GM18511 (cell line): ENCODE data around the gene RPS8.
A peak's percentile ranks its signal among the peaks of the same experiment; 100 is the strongest.
"Not testable (repeated sequence)": the region's sequence is repeated elsewhere in the genome, so short reads cannot be mapped to it uniquely, and the experiment has no call there.

Experiments
- ATAC-seq: cut with Tn5 transposase; IDR thresholded peaks from one replicate; pipeline ENCODE4 v1.9.1; 2021; ENCODE audit warnings: mild to moderate bottlenecking, moderate library complexity; ENCODE audit not compliant: unreplicated experiment

Gene RPS8

DNA sequence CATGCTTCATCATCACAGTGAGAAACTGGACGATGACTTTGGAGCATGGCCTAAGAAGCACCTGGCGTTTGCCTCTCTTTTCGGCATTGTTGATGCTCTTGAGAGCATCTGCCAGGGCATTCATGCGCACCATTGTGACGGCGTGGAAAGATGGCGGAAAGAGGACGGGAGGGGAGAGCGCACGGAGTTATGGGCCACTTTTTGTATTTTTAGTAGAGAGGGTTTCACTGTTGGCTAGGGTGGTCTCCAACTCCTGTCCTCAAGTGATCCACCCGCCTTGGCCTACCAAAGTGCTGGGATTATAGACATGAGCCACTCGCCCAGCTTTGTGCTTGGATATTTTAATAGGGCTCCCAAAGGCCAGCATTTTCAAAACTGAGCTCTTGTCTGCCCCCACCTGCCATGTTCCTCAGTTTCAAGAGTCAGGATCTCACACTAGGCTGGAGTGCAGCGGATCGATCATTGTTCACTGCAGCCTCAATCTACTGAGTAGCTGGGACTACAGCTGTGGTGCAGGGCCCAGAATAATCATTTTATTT is 5.3 kb downstream of the RPS8 start:
- ATAC-seq: no peak

DNA sequence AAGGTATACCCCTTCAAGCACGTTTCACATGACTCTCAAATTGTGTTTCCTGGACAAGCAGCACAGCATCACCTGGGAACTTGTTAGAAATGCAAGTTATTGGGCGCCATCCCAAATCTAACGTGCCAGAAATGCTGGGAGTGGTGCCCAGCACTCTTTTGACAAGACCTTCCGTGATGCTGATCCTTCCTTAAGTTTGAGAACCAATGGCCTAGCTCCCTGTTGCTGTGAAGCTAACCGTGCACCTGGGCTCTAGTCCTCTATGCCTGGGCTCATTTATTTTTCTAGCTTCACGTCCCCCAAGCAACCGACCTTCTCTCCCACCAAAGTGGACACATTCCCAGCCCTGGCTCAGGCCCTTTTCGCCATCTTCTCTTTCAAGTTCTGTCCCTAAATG is 8.4 kb downstream of the RPS8 start:
- no peak for ATAC-seq

DNA sequence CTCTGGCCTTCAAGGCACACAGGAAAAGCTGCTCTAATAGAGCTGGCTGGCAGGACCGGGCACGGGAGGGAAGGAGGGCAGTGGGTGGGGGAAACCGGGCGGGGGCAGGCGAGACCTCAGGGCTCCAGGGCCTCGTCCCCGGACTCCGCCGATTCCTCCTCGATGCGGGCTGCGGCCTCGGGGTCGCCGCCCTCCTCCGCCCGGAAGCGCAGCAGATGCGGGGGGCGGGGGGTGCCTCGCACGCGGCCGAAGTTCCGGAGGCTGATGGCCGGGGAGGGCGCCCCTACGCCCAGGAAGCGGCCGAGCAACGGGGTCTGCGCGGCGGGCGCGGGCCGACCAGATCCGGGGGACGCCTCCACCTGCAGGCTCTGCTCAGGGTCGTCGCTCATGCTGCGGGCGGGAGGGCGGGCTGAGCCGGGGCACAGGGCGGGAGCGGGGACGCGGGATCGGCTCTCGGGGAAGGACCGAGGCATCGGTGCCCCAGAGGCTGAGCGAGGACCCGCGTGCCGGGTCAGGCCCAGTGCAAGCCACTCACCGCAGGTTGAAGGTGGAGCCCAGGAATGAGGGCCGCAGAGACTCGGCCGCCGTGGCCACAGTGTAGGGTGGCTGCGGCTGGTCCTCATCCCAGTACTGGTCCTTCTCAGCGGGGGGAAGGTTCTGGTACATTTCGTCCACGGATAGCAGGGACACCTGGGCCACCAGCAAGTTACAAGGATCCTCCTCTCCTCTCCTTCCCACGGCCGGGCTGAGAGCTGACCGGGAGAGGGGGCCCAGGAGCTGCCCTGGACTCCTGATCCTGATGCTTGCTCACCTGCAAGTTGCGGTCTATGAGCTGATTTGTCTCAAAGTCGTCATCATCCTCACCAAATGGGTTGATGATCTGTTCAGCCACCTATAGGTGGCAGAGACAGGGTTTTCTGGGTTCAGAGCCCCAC is 9.0 kb downstream of the RPS8 start:
- ATAC-seq: peak; percentile 45

DNA sequence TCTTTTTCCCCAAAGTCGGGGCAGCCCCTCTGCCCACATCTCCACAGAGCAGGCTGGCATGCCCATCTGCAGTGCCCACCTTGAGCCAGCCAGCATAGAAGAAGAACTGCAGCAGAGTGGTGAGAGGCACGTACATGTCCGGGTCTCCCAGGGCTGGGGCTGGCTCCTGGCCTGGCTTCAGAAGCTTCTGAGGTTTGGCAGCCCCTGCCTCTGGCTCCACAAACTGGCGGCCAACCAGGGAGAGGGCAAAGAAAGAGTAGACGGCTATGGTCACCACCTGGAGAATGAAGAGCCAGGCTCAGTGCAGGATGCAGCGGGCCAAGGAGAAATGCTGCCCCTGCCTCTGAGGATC is 9.7 kb downstream of the RPS8 start:
- no peak for ATAC-seq

DNA sequence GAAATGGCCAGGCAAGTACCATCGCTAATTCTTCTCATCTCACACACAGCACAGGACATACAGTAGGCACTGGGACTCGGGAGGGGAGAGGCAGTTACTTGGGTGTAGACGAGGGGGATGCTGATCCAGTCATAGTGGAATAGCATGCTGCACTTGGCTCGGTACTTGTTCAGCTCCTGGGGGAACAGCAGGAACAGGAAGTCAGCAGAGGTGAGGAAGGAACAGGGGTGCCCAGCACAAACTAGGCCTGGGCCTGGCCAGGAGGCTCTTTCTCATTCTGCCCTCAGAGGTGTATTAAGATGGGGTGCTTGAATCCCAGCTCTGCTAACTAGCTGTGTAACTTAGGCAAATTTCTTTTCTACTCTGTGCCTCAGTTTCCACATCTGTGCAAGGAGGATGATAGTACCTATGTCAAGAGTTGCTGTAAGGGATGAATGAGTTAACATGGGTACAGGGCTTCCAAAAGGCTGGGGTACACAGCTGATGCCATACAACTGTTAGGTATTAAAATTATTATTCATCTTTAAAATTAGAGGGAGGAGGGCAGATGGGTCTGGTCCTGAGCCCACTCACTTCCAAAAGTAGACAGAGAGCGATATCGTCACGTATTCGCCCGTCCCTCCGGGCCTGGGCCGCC is 10.3 kb downstream of the RPS8 start:
- no peak for ATAC-seq

DNA sequence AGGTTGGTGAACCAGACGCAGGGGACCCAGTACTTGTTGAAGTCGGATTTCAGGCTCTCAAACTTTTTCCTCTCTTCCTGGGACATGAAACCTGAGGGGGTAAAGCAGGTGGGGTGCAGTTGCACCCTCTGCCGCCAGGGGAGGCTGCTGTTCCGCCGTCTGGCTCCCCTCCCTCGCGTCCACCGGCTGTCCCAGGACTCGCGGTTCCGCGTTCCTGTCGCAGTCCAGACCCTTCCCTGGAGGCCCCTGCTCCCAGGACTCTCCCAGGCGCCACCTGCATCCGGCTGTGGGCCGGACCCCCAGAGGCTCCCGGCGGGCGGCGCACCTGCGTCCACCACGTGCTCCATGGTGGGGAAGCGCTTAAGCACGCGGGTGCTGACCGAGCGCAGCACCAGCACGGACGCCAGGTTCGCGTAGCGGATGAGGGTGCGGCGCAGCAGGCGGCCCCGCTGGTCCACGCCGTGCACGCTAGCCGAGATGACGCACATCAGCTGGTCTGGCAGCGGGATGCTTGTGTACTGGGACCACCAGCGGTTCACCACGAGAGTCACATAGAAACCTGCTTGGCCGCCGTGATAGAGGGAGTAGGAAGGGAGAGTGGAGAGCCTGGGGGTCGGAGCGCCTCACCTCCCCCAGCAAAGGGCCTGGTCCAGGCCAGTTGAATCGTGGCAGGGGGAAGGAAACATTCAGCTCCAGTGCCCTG is 10.9 kb downstream of the RPS8 start:
- ATAC-seq: no peak

DNA sequence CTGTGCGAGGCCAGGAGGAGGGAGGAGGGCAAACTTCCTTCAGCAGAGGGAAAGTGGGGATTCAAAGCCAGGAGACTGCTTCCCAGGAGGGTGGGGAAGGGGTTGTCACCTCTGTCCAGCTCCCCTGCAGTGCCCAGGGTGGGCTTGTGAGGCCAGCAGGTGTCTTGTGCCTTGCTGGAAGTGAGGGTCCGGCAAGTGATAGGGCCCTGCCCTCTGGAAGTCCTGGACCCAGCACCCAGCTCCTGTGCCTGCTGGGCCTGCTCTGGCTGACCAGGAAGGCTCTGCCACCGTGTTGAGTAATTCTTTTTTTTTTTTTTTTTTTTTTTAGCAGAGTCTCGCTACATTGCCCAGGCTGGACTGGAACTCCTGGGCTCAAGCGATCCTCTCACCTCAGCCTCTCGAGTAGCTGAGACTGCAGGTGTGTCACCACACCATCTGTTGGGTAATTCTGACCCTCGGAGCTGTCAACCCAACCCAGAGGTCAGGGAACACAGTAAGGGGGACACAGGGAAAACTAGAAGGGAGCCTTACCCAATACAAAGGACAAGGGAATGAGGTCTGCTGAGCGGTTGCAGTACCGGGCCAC is 11.6 kb downstream of the RPS8 start:
- no peak for ATAC-seq

DNA sequence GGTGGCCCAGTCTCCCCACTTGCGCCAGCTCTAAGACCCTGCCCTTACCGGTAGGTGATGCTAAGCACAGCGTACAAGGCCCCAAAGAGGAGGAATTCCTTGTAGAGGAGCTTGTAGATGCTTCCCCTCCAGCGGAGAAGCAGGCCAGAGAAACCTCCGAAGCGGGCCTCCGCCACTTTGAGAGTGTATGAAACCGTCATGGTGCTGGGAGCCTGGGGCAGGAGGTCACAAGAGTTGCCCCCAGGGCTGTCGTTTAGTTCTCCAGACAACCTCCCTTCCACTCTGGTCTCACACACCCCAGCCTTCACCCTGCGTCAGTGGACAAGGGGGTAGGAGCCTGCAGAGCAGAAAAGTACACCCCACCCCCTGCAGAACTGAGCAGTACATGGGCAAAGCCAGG is 12.2 kb downstream of the RPS8 start:
- ATAC-seq: no peak

DNA sequence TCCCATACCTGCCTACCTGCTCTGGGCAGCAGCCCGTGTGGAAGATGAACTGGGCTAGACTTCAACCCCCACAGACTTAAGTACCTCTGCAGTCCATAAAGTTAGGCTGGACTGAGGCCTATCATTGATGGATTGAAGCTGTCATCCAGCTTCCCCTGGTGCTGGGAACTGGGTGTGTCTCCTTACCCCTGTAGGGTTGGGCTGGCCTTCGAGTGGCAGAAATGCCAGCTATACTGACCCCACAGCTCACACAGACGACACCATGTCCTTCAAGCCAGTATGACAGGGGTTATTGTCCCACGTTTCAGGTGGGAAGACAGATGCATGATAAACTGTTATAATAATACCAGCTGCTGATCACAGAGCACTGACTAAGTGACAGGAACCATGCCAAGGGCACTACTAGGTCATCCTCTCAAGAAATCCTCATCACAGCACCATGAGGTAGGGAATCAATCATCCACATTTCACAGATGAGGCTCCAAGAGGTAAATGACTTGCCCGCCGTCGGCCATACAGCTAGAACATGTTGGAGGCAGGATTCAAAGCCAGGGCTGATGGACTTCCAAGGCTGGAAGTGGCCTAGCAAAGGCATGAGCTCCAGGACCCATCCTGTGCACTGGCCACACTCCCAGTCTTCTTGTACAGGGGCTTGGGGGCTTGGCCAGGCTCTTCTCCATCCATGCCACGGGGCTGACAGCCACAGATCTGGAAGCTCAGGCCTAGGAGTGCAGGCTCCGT is 12.9 kb downstream of the RPS8 start, which contains the start of gene BEST4:
TSS of gene BEST4 (minus strand) at position 51 of the 741 bp plus-strand sequence. CDS start 465 bp downstream, outside the sequence.
- no peak for ATAC-seq

DNA sequence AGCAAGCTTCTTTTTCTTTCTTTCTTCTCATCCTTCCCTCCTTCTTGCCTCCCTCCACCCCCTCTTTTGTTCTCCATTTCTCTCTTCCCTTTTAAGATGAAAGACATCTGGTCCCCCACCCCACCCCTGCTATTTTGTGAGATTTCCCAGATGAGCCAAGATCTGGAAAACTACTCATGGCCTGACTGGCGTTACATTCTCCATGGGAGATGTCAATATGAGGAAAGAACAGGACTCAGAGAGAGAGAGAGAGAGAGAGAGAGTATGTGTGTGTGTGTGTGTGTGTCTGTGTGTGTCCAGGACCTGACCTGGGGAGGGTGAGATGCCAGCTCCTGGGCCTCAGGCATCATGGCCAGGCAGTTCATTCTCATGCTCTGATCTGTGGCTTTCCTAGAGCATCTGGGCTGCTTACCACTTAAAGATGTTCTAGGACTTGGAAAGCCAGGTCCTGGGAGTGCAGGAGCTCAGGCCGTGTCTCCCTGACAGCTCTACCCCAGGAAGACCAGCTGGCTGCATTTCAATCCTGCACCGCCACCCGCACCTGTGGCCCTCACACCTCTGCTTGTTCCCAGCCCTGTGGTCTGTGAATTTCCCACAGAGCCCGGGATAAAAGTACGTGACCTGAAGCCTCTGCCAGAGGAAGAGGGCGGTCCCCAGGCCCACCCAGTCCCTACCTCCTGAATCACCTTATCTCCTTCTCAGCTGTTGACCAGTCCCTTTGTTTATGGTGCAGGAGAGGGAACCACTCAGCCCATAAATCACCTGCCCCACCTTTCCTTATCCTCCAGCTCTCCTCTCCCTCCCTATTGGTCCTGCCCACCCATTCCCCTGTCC is 15.8 kb downstream of the RPS8 start:
- no peak for ATAC-seq

DNA sequence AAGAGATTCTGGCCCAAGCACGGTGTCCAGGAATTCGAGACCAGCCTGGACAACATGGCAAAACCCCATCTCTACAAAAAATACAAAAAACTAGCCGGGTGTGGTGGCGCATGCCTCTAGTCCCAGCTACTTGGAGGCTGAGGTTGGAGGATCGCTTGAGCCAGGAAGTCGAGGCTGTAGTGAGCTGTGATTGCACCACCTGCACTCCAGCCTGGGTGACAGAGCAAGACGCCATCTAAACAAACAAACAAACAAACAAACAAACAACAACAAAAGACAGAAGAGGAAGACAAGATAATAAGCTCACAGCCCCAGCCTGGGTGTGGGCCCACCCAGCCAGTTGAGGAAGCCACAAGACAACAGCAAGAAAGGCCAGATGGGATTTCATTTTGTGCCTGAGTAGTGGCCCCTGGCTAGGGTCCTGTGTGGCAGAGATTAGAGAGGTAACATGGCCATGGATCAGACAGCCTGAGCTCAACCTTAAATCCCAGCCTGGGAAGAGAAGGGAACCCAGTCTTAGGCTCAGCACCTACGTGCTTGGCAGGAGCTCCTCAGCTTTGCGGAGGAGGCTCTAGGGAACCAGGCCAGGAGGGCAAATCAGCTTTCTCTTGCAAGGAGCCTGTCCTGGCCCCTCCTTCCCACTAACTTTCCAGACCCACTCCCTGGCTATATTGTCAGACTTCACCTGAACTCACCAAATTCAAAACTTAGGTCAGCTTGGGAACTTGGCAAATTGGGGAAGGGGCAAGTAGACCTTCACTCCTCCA is 17.6 kb downstream of the RPS8 start:
- no peak for ATAC-seq

DNA sequence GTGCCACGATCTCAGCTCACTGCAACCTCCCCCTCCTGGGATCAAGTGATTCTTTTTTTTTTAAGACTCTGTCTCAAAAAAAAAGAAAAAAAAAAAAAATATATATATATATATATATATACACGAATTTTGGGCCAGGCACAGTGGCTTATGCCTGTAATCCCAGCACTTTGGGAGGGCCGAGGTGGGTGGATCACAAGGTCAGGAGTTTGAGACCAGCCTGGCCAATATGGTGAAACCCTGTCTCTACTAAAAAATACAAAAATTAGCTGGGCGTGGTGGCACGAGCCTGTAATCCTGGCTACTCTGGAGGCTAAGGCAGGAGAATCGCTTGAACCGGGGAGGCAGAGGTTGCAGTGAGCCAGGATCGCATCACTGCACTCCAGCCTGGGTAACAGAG is 22.5 kb downstream of the RPS8 start:
- ATAC-seq: not testable (repeated sequence)

DNA sequence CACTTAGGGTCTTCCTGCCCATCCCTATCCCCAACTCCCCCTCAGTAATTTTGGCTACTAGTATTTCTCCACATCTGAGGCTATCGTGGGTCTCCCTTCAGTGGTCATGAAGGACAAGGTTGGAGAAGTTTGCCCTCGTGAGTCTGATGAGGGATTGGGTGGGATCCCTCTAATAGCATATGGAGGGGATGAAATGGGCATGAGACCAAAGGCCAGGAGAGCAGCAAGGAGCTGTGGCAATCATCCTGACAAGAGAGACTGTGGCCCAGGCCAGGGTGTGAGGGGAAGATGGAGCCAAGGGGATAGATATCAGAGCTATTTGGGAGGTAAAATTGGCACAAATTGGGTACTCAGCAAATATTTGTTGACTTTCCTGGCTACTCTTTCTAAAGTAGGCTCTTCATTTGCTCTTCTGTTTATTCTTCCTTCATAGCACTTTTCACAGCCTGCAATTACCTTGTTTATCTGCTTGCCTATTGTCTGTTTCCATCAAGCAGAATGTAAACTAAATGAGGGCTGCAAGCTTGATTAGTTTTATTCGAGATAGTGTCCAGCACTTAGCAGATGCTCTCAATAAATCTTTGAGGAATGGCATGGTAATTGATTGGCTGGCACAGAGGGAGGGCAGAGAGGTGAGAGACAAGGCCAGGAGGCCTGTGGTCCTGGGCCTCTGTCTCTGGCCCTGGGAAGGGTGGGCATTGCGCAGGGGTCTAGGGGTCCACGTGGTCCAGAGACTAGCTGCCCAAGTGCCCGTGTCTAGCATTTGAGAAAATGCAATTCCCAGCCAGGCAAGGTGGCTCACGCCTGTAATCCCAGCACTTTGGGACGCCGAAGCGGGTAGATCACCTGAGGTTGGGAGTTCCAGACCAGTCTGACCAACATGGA is 23.4 kb downstream of the RPS8 start:
- no peak for ATAC-seq

DNA sequence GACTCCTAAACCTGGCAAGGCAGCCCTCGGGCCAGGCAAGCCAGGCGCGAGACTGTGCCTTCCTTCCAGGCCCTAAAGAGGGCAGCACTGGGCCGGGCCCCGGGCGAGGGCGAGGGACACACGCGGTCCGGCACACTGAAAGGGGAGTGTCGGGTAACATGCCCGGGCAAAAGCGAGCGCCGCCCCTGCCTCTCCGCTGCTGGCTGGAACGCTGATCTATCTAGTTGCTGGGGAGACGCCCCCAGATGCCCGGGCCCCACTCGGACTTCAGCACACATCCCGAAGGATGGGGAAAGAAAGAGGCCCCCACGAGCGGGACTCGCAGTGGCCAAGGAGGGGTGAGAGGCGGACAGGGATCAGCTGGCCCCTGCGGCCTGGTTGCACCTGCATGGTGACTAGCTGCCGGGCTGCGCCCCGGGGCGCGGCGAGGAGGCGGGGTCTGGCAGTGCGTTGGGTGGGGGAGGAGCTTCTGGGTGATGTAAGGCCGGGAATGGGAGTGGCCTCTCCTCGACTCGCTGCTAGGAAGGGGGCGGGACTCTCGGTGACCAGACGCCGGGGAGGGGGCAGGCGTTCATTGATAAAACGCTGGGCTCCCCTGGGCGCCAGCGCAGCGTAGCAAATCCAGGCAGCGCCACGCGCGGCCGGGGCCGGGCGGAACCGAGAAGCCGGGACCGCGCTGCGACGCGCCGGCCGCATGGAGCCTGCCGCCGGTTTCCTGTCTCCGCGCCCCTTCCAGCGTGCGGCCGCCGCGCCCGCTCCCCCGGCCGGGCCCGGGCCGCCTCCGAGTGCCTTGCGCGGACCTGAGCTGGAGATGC is 24.6 kb downstream of the RPS8 start, which contains the start of gene PLK3:
TSS of gene PLK3 (plus strand) at position 608 of the 815 bp plus-strand sequence. CDS start at position 695, 87 bp downstream.
- peak; percentile 89 for ATAC-seq

DNA sequence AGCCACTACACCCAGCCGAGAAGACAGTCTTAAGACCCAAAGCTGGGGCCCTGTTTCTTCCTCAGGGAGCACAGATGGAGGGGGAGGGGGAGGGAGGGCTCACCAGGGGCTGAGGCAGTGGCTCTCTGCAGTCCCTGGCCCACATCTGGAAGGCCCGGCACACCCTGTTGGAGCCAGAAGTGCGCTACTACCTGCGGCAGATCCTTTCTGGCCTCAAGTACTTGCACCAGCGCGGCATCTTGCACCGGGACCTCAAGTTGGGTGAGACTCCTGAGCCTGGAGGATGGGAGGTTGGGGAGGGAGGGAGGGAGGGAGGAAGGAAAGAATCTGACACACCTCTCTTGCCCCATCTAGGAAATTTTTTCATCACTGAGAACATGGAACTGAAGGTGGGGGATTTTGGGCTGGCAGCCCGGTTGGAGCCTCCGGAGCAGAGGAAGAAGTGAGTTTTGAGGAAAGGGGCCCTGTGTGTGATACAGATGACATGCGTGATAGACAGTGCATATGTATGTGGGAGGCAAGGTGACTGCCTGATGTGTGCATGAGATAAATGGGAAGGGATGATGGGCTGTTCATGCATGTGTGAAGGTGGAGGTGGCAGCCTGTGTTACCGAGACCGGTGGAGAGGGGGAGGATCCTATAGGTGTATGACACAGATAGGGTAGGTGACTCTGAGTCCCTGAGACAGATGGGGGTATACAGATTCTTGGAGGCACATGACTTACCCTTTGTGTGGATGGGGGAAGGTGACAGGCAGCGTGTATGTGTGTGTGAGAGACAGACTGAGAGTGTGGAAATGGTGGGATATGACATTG is 26.4 kb downstream of the RPS8 start:
- ATAC-seq: no peak
